NCI-H2081 treated with DMSO at 0.1 percent for 48 hours (cell line): ENCODE measurements around the gene ETV5.

Experiments used
- DNase-seq: peaks from one replicate; lab custom pipeline; 2025; lab: John Stamatoyannopoulos, UW

ETV5 gene

GRCh38 chr3:186095561-186096081 lies 13.3 kb downstream of the ETV5 start:
- DNase-seq, result no peak

GRCh38 chr3:186094696-186095425 lies 14.0 kb downstream of the ETV5 start:
- DNase-seq, result no peak

- no peak for DNase-seq
These were observed 14.6 kb downstream of the ETV5 start for GRCh38 chr3:186094271-186094670.

GRCh38 chr3:186093271-186093900 lies 15.5 kb downstream of the ETV5 start:
- no peak for DNase-seq

GRCh38 chr3:186092360-186093070 lies 16.4 kb downstream of the ETV5 start:
- no peak for DNase-seq

- DNase-seq, result no peak
These were observed 18.0 kb downstream of the ETV5 start for GRCh38 chr3:186090901-186091300.

- no peak for DNase-seq
These were observed 20.6 kb downstream of the ETV5 start for GRCh38 chr3:186088335-186088734.

GRCh38 chr3:186084264-186084663 lies 24.6 kb downstream of the ETV5 start:
- DNase-seq, result no peak

- no peak for DNase-seq
These were observed 25.1 kb downstream of the ETV5 start for GRCh38 chr3:186083746-186084145.

GRCh38 chr3:186082150-186082549 lies 26.7 kb downstream of the ETV5 start:
- DNase-seq, result no peak

GRCh38 chr3:186081678-186082077 lies 27.2 kb downstream of the ETV5 start:
- DNase-seq, result no peak

GRCh38 chr3:186080849-186081438 lies 27.9 kb downstream of the ETV5 start:
- no peak for DNase-seq

GRCh38 chr3:186079925-186080324 lies 29.0 kb downstream of the ETV5 start:
- no peak for DNase-seq

- DNase-seq, result no peak
These were observed 31.4 kb downstream of the ETV5 start for GRCh38 chr3:186077466-186077865.

GRCh38 chr3:186075931-186076567 lies 32.8 kb downstream of the ETV5 start:
- no peak for DNase-seq

- DNase-seq, result no peak
These were observed 33.4 kb downstream of the ETV5 start for GRCh38 chr3:186075489-186075888.

GRCh38 chr3:186073641-186074040 lies 35.2 kb downstream of the ETV5 start:
- DNase-seq, result no peak

GRCh38 chr3:186070996-186071395 lies 37.9 kb downstream of the ETV5 start:
- DNase-seq, result no peak

- no peak for DNase-seq
These were observed 38.3 kb downstream of the ETV5 start for GRCh38 chr3:186070550-186070949.

GRCh38 chr3:186070133-186070532 lies 38.8 kb downstream of the ETV5 start:
- DNase-seq, result no peak

- no peak for DNase-seq
These were observed 39.7 kb downstream of the ETV5 start for GRCh38 chr3:186069199-186069598.

GRCh38 chr3:186068243-186068552 lies 40.7 kb downstream of the ETV5 start:
- no peak for DNase-seq
